ENCODE data around the gene SPTSSB.

Gene SPTSSB, protein sequence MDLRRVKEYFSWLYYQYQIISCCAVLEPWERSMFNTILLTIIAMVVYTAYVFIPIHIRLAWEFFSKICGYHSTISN

DNA sequence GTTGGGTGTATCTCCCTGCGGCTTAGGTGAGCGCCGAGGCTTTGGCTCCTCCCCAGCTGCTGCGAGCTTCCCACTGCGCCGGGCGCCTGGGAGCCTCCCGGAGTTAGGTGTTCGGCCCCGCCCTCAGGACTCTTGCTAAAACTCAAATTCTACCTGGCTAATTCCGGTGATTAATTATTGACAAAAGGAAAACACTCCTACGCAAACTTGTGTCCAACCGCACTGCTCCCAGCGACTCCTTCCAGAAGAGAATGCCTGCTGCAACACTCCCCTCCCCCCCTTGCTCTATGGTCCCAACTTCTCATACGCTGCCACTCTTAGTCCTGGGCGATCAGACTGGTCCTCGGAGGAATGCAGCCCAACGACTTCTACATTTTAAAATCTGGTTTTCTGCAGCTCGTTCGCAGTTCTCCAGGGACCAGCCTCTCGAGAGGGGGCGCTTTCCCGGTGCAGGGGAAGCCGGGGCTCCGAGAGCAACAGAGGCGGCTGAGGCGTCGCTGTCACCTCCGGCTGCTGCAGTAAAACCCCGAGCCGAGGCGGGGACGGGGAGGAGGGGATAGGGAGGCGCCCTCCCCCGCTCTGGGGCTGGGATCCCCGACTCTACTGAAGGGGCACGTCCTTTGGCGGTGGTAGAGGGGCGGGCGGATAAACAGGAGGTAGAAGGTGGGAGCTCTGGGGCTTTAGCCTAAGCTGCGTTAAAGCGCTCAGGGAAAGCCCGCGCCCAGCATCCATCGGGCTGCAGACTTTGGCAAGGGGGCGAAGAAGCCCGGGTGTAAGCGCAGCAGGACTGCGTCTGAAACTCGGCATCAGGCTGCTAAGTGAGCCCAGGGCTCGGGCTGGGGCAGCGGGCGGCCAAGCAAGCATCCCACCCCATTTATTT is at the start of gene SPTSSB:
TSS of gene SPTSSB (minus strand) at position 77 of the 880 bp plus-strand sequence. CDS start 25,194 bp downstream, outside the sequence.
- peak; percentile 51 for DNase-seq

DNA sequence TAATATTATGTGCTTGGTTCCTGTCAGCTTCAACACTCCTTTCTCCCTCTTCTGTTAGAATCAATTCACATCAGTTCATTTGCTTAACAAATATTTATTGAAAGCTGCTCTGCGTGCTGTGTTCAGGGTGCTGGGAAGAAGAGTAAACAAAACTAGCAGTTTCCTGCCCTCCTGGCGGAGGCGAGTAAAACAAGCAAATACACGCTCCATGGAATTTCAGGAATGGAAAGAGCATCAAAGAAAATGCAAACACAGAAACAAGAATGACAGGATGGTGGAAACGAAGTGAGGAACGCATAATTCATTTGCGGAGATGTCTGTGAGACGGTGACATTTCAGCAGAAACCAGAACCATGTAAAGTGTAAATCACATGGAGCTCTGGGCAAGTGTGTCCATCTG is 49.4 kb upstream of the SPTSSB start:
- no peak for DNase-seq

DNA sequence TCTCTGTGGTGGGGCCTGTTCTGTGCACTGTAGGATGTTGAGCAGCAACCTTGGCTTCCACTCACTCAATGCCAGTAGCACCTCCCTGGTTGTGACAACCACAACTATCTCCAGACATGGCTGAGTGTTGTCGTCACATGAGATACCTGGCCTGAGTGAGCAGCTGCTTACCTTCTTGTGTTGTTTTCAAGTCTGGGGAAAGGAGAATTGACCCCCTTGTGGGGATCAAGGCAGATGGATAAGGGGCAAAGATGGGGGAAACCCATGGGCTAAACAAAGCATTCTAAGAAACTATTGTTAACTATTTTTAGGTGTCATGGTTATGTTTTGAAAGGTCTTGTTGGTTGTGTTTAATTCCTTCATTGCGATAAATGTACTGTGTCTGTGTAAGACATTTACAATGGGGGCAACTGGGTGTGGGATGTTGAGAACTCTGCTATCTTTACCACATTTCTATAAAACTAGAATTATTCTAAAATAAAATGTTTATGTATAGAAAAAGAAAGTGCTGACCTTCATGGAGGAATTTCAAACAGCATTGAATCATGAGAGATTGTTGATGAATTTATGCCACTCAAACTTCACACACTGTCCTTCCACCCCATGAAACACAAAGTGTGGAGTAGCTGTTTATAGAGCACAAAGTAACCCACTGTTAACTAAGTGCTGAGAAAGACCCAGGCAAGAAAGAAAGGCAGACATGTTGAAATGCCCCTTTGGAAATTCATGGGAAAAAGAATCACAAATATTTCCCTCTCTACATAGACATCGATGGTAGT is 48.4 kb upstream of the SPTSSB start:
- no peak for DNase-seq

DNA sequence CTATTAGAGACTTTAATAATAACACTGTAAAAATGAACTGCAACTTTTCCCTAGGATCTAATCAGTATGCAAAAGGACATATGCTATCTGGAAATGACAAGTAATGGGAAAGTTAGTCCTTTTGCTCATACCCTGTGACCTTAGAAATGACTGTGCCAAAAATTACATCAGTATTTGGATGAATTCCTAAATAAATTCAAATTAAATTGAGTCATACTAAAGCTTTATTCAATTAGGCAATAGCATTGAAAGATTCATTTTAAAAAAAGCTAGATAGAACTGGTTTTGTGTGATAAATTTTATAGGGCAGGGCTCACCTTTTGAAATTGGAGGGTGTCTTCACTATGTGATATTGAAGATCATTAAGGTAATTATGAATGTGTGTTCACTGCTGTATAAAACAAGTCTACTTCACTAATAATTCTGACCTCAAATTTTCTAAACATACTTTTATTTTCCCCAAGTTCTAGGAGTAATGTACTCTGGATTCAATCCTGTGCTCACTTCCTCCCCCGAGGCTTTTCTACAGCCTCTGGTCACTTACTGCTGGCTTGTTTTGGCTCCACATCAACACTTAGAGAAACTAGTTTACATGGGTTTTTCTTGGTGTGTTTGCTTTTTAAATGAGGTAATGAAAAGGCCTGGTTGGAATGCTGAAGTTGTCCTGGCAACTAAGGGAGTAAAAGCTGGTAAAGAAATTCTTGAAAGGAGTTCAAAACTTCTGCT is 44.4 kb upstream of the SPTSSB start:
- no peak for DNase-seq

DNA sequence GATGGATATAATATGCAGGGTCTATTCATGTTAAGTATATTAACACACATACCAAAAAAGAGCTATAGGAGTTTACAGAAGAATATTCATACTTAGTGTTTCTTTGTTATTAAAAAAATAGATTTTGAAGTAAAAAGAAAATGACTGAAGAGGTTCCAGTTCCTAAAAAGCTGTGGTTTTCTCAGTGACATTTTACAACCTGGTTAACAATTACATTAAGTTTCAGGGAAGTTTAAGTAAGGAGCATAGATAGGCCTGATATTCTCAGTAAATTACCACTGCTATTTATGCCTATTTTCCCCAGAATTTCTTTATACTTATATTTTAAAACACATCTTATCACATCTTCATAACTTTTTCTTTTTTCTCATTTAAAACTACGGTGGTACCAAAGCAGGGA is 43.6 kb upstream of the SPTSSB start:
- no peak for DNase-seq

DNA sequence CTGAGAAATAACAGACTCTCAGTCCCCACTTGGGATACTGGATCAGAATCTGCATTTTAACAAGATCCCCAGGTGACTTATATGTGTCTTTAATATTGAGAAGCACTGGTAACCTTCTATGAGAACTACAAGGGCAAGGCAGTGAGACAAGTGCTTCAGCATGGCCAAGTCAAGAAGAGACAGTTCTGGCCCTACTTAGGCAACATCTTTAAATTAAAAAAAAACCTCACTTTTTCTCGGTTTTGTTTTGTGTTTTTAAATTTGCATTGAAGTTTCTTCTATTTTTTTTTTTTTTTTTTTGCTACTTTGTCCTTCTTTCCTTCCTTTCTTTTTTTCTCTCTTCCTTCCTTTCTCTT is 42.5 kb upstream of the SPTSSB start:
- no peak for DNase-seq

DNA sequence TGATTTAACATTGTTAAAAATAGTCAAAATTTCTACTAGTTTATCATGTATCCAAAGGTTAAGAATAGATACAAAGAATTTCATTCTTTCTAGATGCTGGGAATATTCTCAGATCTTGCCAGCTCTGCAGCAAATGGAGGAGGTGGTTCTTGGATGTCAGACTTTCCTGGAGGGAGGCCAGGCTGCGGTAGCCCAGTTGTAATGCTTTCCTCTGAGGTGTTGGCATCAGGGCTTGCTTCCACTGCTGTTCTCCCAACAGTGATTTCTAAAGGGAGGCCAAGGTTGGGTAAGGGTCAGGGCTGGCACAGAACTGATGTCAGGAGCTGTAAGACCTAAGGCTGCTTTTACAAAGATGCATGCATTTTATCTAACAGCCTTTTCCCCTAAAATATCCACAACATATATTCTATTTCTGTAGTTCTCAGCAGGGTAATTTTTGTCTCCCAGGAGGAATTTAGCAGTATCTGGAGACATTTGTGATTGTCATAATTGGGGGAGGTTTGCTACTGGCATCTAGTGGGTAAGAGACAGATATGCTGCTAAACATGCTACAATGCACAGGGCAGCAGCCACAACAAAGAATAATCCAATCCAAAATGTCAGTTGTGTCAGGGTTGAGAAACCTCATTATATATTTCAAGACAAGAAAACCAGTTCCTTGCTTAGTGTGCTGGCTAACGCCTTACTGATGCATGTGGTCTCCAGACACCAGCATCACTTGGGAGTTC is 42.0 kb upstream of the SPTSSB start:
- no peak for DNase-seq

DNA sequence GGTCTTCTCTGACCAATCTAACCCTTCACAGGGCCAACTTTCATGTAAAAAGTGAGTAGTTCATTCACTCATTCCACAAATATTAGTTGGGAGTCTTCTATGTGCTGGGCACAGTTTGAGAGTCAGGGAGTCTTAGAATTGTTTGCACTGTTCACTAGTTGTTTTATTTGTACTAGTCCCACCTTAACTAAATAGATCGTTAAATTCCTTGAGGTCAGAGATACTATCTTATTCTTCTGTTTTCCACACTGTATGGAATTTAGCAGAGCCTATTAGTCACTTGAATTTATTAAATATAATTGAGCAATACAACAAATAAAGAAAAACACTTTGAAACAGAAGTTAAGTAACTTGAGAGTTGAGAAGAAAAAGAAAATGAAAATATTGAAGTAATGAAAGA is 40.8 kb upstream of the SPTSSB start:
- no peak for DNase-seq

DNA sequence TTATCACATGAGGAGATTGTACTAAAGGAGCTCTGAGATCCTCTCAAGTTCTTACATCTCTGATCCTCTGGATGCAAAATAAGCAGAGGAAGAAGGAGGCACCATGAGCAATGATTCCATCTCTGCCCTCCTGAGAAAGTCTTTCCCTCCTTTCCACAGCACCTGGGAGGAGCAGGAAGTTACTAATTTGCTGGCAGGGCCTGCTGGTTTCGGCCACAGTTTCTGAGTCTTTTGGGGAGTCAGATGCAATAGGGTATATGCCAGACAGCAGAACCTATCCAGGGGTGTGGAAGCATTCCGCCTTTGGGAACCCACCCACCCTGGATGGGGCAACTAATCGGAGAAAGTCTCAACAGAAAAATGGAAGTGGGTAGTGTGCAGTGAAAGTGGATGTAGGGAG is 38.5 kb upstream of the SPTSSB start:
- DNase-seq: no peak

DNA sequence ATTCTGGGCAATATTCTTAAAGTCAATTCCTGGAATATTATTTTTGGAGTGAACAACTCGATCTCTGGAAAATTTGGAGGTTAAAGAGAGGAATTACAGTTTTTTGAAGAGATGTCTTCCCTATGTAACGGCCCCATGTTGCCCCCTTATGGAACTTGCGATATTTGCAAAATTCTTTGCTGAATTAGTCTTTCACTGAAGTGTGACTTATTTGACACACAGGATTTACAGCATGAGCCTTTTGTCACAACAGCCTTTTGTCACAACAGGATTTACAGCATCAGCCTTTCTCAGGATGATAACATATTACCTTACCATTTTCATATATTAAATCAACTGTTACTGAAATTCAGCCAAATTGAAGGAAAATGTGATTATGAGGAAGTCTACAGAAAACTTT is 37.8 kb upstream of the SPTSSB start:
- peak; percentile 76 for DNase-seq

DNA sequence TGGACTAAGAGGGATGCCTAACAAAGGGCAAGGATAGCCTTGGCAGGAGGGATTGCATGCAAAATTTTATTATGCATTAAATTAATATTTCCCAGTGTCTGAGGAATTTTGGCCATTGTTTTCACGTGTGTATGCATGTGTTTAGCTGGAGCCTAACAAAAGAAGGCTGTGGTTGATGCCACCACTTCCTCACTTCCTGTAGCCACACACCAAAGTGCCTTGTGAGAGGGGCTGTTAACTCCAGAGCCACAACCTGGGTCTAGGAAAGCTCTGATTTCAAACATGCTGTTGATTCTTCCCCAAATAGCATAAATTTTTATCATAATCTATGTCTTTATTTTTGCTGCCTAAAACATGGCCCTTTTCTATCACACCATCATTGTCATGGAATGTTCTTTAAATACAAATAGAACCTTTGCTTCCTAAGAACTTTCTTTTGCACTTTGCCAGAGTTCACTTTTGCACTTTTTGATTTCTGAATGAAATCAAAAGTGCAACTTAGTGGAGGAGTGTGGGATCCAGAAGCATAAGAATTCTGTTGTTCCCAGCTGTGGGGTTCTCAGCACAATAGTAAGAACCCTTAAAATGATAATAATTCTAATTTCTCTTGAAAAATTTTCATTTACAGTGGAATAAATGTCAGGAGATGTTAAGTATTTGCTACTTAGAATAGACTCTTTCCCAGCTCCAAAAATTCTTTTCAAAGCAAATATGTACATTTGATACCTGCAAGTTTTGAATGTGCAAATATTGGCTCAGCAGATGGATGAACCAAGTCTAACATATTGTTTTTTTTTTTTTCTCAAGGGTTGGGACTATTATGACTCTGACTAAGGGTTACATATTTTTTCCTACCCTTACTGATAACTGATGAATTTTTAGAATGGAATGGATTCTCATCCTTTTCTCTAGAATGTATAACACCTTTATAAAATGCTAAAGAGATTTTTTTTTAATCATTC is 35.6 kb upstream of the SPTSSB start:
- DNase-seq: peak; percentile 50

DNA sequence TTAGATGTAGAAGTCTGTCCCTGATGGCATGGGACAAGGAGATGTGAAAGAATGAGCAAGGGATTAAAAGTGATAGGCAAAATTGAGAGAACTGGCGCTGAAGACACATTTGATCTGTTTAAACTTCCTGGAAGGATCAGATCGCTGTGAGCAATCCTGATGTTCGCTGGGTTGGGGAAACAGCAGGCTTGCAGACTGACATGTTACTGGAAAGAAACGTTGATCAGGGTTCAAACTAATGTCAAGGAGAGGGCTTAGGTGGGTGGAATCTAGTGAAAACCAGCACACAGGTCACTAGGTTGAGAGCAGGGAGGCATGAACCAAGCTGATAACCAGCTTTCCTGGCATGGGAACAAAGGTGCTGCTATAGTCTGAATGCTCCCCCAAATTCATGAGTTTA is 34.5 kb upstream of the SPTSSB start:
- DNase-seq: no peak

DNA sequence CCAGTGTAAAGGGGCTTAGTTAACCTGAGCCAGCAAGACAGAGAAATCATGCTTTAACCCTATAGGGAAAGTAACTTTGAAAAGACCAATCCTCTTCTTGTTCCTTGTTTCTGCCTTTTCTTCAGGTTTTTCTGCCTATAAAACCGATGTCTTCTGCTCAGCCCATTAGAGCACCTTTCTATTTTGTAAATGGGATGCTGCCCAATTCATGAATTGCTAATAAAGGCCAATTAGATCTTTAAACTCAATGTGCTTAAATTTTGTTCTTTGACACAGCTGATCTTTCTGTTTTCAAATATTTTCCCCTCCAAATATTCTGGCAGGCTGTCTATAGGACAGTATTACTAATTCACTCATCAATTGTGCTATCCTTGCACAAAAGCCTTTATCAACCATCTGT is 33.8 kb upstream of the SPTSSB start:
- DNase-seq: no peak

DNA sequence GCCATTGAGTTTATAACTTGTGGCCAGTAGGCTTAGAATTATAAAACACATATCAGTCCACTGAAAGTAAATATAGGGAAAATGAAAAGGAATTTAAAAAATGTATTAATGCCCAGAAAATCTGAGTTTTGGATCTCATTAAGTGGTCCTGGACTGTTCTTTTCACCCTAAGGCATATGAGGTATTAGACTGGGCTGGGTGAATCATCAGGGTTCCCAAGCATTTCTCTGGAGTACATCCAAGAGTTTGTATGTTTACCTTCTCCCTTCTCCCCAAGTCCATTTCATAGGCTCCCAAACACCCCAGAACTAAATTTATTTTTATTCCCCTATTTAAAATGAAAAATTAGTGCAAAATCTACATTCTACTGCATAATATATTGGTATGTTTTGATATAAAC is 31.9 kb upstream of the SPTSSB start:
- no peak for DNase-seq

DNA sequence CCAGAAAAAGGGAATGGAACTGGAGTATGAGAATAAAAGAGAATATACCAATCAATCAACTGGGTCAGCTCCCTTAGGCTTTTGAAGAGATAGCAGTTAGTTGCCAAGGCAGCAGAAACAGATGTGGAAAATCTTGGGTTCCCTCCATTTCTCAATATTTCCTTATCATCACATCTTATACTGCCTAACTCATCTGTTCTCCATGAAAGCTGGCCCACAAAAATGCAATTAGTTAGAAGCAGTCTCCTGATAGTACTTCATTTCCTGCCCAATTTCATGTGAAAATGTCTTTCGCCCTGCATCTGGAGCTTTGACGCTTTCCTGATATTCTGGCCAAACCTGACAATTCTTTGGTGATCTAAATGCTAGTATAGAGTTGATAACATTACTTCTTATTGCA is 30.1 kb upstream of the SPTSSB start:
- peak; percentile 13 for DNase-seq

DNA sequence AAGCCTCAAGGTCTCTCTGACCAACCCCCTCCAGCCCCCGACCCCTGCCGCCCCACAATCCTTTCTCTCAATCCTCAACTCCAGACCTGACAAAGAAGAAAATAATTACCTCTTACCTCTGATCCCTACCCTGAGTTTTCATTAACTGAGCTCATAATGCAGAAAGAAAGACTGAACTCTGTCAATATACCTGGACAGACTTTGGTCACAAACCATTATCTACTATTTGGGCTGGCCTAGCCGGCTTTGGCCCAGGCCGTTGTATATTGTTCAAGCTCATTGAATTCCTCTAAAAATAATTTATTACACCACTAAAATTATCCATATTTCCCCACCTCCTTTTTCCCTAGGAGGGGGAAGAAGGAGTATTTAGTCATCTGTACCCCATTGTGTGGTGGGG is 29.3 kb upstream of the SPTSSB start:
- DNase-seq: no peak

DNA sequence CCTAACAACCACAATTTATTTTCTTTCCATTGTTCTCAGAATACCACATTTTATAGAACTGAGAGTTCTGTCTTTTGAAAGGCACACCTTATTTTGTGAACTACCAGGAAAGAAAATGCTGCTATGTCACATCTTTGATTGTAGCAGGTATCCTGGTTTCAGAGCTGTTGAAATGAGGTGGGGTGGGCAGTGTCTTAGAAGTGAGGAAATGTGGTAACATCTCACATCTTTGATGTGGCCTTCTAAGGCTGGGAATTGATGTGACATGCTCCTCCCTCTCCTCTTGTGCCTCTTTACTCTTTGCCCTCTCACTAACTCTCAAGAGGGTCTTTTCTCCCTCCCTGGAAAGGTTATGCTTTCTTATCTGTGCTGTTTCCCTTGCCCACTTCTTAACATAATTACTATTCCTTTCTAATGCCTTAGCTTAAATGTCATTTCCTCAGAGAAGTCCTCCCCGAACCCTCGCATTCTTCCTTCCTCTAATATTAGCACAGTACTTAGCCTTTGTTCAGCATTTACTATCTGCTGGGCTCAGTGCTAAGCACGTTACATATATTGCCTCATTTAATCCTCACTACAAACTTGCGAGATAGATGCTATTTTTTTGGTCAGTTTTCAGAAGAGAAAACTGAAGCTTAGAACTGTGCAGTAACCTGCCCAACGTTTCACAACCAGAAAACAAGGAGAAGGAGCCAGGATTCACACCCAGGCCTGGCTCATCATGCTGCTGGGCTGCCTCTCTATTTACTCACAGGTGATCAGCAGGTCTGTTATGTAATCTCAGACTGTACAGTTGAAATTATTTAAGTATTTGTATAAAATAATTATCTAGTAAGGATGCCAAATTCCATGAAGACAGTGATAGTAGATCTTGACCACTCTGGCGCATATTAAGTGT is 24.0 kb upstream of the SPTSSB start:
- DNase-seq: no peak

DNA sequence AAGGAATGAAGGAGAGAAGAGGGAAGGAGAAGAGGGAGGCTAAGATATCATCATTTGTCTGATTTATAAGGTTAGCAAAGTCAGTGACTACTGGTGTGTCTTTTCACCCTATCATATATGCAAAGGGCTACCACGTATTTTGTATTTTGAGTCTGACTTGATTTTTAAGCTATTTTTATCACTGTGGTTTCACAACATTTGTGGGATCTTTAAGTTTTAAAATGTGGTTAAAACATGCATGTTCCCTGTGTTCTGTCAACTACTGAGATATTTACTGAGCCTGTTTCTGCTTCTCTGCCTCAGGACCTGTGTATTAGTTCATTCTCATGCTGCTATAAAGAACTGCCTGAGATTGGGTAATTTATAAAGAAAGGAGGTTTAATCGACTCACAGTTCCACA is 22.5 kb upstream of the SPTSSB start:
- DNase-seq: no peak

DNA sequence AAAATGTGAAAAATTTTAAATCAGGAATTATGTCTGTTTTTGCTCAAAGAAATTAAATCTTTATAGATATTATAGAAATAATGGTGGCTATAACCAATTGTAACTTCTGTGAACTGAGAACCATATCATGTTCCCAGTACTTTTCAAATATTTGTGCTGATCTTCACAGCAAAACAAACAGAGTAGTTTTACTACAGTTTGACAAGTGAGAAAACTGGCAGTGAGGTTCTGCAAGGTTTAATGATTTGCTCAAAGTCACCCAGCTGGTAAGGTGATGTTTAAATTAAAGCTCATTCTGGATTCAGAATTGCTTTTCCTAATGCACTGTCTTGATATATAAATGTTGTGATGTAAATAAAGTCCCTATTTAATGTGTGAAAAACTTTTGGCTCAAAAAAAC is 22.0 kb upstream of the SPTSSB start:
- DNase-seq: no peak

DNA sequence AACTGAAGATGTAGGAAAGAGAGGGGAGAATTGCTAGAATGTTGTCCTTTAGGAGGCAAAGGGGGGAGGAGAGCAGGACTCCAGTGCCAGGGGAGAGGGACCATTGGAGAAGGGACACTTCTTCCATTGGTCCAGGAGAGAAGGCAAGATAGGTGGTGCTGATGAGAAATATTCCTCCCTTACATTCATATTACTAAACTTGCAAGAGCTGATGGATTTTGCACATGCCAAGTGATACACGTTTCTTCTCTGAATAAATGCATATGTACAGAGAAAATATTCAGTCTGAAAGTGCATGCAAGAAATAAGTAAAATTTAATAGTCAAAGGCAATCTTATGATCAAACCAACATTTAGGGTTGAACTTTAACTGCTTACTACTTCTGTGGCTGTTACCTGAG is 21.5 kb upstream of the SPTSSB start:
- no peak for DNase-seq

Measured in hematopoietic multipotent progenitor cell treated with erythropoietin and hydrocortisone succinate and interleukin-3 and kit ligand, for 4 days (in vitro differentiated cells).